Measurements from ENCODE around the gene PDZD7.
A peak's percentile ranks its signal among the peaks of the same experiment; 100 is the strongest.

The PDZD7 gene

DNA sequence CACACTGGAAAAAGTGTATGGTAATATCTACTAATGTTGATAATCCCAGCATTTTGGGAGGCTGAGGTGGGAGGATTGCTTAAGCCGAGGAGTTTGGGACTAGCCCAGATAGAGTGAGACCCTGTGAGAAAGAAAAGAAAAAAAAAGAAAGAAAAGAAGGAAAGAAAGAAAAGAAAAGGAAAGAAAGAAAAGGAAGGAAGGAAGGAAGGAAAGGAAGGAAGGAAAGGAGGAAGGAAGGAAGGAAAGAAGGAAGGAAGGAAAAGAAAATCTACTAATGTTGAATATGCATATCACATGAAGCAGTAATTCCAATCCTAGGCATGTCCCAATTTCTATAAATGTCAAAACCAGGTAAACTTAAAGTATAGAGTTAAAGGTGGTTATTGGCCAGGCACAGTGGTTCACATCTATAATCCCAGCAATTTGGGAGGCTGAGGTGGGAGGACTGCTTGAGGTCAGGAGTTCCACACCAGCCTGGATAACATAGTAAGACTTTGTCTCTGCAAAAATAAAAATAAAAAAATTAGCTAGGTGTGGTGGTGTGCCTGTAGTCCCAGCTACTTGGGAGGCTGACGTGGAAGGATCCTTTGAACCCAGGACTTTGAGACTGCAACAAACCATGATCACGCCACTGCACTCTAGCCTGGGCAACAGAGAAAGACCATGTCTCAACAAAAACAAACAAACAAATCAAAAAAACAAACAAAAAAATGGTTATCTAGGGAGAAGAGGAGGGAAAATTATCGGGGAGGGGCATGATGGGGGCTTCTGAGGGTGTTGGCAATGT, 25.6 kb upstream of the PDZD7 start:
- no peak for DNase-seq (ENCODE audit: low read depth)
- H3K4me3 ChIP-seq (ENCODE audit: low read depth, low read length): no peak overlapping the region
- TF ChIP-seq MYC (IDR thresholded peaks at IDR 0.05; ENCODE audit: low read depth, low read length) (no peak), POLR2A (IDR thresholded peaks at IDR 0.05; ENCODE audit: extremely low read depth, insufficient read length) (no peak)
- TF ChIP-seq, protein P1, sequence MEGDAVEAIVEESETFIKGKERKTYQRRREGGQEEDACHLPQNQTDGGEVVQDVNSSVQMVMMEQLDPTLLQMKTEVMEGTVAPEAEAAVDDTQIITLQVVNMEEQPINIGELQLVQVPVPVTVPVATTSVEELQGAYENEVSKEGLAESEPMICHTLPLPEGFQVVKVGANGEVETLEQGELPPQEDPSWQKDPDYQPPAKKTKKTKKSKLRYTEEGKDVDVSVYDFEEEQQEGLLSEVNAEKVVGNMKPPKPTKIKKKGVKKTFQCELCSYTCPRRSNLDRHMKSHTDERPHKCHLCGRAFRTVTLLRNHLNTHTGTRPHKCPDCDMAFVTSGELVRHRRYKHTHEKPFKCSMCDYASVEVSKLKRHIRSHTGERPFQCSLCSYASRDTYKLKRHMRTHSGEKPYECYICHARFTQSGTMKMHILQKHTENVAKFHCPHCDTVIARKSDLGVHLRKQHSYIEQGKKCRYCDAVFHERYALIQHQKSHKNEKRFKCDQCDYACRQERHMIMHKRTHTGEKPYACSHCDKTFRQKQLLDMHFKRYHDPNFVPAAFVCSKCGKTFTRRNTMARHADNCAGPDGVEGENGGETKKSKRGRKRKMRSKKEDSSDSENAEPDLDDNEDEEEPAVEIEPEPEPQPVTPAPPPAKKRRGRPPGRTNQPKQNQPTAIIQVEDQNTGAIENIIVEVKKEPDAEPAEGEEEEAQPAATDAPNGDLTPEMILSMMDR (IDR thresholded peaks at IDR 0.05; ENCODE audit: low read depth, low read length): no peak
- TF ChIP-seq, protein P2, sequence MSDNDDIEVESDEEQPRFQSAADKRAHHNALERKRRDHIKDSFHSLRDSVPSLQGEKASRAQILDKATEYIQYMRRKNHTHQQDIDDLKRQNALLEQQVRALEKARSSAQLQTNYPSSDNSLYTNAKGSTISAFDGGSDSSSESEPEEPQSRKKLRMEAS (IDR thresholded peaks at IDR 0.05; ENCODE audit: low read depth, low read length): no peak

DNA sequence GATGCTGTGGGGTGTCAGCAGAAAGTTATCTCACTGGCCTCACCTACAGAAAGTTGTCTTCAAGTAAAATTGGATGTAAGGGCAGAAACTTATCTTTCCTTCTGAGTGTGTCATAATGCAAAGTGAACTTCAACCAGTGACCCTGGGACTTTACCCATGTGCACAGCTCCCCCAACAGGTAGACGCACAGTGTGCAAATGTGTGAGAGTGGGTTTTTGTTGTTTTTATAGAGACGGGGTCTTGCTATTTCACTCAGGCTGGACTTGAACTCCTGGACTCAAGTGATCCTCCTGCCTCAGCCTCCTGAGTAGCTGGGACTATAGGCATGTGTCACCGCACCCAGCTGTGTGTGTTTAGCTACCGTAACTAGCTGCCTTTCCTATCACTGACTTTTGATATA, 24.5 kb upstream of the PDZD7 start:
- H3K4me3 ChIP-seq (ENCODE audit: low read depth, low read length): no peak overlapping the region
- no peak for DNase-seq (ENCODE audit: low read depth)
- no peak for TF ChIP-seq POLR2A (IDR thresholded peaks at IDR 0.05; ENCODE audit: extremely low read depth, insufficient read length)
- TF ChIP-seq, protein P2 (IDR thresholded peaks at IDR 0.05; ENCODE audit: low read depth, low read length): no peak
- TF ChIP-seq, protein P1 (IDR thresholded peaks at IDR 0.05; ENCODE audit: low read depth, low read length): peak; percentile 34
- TF ChIP-seq MYC (IDR thresholded peaks at IDR 0.05; ENCODE audit: low read depth, low read length): no peak

DNA sequence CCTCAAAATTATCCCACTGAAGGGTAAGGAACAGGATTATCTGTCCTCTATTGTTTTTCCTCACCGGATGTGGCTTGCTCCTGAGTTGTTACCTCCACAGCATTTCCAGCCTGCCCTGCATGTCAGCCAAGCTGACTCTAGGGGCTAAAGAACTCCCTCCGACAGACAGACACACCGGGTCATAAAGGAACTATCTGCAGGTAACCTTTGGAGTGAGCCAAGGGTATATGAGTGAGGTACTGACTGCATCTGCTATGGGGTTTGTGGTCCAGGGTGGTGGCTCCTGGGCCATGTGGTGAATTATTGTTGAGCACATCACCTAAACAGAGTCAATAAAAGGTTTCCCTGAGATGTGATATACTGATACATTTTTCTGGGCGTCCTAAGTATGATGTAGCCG, 23.9 kb upstream of the PDZD7 start:
- no peak overlapping the region for H3K4me3 ChIP-seq (ENCODE audit: low read depth, low read length)
- no peak for DNase-seq (ENCODE audit: low read depth)
- TF ChIP-seq POLR2A (IDR thresholded peaks at IDR 0.05; ENCODE audit: extremely low read depth, insufficient read length): no peak

DNA sequence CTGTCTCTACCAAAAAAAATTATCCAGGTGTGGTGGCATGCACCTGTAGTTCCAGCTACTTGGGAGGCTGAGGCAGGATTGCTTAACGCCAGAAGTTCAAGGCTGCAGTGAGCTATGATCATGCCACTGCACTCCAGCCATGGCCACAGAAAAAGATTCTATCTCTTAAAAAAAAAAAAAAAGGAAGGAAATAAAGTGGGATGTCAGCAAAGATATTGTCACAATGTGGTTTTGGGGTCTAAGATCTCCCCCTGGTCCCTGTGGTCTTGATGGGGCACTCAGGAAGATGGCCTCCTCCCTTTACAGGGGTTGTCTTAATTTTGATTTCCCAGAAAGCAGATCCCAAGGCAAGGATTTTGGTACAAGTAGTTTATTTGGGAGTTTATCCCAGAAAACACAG, 23.4 kb upstream of the PDZD7 start:
- no peak overlapping the region for H3K4me3 ChIP-seq (ENCODE audit: low read depth, low read length)
- DNase-seq (ENCODE audit: low read depth): peak; percentile 59
- TF ChIP-seq MYC (IDR thresholded peaks at IDR 0.05; ENCODE audit: low read depth, low read length): no peak
- TF ChIP-seq, protein P1 (IDR thresholded peaks at IDR 0.05; ENCODE audit: low read depth, low read length): no peak
- no peak for TF ChIP-seq POLR2A (IDR thresholded peaks at IDR 0.05; ENCODE audit: extremely low read depth, insufficient read length)

DNA sequence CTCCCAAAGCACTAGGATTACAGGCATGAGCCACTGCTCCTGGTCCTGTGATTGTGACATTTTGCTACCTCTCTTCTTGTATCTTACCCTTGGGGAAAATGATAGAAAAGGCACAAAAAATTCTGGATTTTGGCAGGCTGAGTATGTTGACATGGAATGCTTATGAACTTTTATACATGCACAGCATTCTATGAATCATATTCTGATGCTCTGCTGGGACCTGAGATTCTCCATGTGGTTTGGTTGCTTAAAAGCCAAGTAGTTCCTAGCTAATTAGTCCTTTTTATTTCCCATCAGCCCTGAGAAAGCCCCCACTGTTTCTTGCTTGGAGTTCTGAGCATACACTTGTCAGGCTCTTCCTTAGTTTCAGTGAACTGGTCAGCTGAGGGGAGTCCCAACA, 22.6 kb upstream of the PDZD7 start:
- TF ChIP-seq, protein P2 (IDR thresholded peaks at IDR 0.05; ENCODE audit: low read depth, low read length): no peak
- TF ChIP-seq, protein P1 (IDR thresholded peaks at IDR 0.05; ENCODE audit: low read depth, low read length): no peak
- TF ChIP-seq POLR2A (IDR thresholded peaks at IDR 0.05; ENCODE audit: extremely low read depth, insufficient read length): no peak
- no peak for TF ChIP-seq MYC (IDR thresholded peaks at IDR 0.05; ENCODE audit: low read depth, low read length)
- no peak for DNase-seq (ENCODE audit: low read depth)
- H3K4me3 ChIP-seq (ENCODE audit: low read depth, low read length): no peak overlapping the region

DNA sequence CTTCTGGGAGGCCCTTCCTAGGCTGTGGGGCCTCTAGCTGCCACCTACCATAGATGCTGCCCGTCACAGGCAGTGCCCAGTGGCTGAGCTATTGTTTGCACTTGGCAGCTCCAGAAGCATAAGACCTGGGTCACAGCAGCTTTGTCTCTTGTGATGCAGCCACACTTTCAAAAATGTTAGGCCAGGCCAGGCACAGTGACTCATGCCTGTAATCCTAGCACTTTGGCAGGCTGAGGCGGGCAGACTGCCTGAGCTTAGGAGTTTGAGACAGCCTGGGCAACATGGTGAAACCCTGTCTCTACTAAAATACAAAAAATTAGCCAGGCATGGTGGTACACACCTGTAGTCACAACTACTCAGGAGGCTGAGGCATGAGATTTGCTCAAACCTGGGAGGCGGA, 21.4 kb upstream of the PDZD7 start:
- TF ChIP-seq POLR2A (IDR thresholded peaks at IDR 0.05; ENCODE audit: extremely low read depth, insufficient read length) (no peak), MYC (IDR thresholded peaks at IDR 0.05; ENCODE audit: low read depth, low read length) (no peak)
- TF ChIP-seq, protein P1 (IDR thresholded peaks at IDR 0.05; ENCODE audit: low read depth, low read length): no peak
- TF ChIP-seq, protein P2 (IDR thresholded peaks at IDR 0.05; ENCODE audit: low read depth, low read length): no peak
- no peak overlapping the region for H3K4me3 ChIP-seq (ENCODE audit: low read depth, low read length)
- no peak for DNase-seq (ENCODE audit: low read depth)

Data from NB4 (cell line).